HG03039 (cell line): ENCODE results near the gene UBTF.

ENCODE experiments used
- ATAC-seq: cut with Tn5 transposase; IDR thresholded peaks from one replicate; pipeline ENCODE4 v1.9.1; 2021; ENCODE audit warnings: mild to moderate bottlenecking, moderate library complexity; ENCODE audit not compliant: unreplicated experiment

Gene UBTF

DNA sequence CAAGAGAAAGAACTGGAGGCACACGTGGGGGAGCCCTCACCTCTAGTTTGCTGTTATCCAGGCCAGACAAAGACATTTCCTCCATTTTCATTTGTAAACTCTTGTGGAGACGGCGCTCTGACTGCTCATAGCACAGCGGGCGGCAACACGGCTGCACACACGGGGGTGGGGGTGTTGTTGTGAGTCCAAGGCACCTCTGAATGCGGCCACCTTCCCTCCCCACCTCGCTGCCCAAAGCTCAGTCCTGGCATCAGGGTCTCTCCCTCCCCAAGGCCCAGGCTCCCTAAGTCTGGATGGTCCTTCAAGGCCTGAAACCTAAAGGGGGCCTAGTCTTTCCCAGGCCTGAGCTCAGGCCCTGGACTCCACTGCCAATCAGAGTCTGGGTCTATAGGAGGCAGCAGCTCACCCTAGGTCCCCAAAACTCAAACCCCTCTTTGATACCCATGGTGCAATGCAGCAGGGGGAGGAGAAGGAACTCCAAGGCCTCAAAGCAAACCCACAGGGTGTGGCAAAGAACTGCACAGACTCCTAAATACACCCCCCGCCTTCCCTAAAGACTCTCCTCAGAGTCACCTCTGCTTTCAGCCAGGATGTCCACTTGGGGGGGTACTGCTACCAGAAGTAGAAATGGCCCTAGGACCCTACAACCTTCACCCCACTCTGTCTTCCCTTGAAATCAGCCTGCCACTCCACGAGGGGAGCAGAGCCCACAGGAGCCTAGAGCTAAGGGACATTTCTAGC lies 21.3 kb downstream of the UBTF start:
- ATAC-seq: no peak

GRCh38 chr17:44197107-44197506 lies 22.4 kb downstream of the UBTF start:
- ATAC-seq: no peak

GRCh38 chr17:44193326-44194084 lies 26.0 kb downstream of the UBTF start:
- ATAC-seq: no peak

DNA sequence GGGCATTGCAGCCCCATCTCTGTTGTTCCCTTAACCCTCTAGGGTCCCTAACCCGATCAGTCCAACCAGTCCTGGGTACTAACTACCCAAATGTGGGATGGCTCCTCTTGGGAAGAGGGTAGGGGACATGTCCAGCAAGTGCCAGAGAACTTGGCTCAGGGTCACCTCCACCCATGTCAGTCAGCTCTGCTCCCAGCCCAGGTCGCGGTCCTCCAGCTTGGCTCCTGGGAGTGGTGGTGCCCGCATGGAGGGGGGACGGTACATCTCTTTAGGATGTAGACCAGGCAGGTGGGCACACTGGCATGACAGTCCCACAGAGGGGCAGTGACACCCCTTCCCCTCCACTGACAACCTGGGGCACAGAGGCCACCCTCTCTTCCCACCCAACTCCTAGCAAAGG lies 26.7 kb downstream of the UBTF start:
- ATAC-seq: no peak

DNA sequence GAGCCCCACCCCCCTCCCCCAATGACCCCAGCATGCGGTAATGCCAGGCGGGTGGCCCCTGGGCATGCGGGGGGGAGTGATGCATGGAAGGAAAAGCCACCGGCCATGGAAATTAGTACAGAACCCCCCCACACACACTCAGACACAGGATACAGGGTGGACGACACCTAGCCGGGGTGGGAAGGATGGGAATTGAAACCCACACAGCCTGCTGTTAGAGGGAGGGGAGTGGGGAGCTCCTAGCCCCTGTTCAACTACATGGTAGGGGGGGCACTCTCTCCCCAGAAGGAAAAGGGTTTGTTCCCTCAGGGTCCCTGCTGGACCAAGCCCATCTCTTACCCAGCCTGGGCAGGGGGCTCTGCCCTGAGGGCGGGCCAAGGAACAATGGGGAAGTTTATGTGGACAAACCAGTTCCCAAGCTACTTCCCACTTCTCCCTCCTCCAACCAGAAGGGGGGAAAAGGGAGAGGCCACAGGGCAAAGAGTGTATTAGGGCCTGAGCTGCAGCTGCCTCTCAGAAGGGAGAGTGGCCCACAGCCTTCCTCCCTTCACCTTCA lies 27.5 kb downstream of the UBTF start:
- no peak for ATAC-seq

DNA sequence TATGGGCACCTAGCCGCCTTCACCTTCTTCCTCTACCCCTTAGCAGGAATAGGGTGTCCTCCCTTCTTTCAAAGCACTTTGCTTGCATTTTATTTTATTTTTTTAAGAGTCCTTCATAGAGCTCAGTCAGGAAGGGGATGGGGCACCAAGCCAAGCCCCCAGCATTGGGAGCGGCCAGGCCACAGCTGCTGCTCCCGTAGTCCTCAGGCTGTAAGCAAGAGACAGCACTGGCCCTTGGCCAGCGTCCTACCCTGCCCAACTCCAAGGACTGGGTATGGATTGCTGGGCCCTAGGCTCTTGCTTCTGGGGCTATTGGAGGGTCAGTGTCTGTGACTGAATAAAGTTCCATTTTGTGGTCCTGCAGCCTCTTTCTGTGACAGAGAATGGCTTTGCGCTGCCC lies 28.1 kb downstream of the UBTF start:
- ATAC-seq: no peak

- no peak for ATAC-seq
Observed at GRCh38 chr17:44190481-44190880, 29.0 kb downstream of the UBTF start.

- no peak for ATAC-seq
Observed at GRCh38 chr17:44188576-44189403, 30.7 kb downstream of the UBTF start.

DNA sequence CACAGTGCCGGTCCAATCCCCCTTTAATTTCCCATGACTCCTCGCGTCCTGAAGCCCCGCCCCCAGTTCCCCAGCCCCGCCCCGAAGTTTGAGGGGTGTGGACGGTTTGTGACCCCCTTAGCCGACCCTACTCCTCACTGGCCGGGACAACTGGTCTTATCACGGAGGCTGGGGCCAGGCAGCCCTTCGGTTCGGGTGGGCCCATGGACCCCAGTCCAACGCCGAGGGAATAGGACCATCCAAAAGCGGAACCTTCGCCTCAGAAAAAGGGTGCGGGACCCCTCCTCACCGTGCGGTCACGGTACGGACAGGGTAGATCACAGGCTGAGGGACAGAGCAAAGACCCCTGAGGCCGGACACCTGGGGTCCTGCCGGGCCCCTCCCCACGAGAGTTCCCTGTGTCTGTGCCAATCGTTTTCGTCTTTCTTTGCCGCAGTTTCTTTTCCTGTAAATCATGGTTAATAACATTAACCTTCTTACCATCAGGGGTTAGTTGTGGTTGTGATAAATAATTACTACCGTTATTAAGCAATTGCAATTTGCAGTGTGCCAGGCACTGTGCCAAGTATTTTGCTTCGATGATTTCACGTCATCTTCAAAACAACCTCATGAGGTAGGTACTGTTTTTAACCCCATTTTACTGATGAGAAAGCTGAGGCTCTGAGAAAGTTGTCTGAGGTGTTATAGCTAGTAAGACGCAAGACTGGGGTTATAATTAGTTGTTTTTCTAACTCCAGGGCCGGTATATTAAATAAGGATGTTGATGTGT lies 32.2 kb downstream of the UBTF start:
- peak; percentile 30 for ATAC-seq

DNA sequence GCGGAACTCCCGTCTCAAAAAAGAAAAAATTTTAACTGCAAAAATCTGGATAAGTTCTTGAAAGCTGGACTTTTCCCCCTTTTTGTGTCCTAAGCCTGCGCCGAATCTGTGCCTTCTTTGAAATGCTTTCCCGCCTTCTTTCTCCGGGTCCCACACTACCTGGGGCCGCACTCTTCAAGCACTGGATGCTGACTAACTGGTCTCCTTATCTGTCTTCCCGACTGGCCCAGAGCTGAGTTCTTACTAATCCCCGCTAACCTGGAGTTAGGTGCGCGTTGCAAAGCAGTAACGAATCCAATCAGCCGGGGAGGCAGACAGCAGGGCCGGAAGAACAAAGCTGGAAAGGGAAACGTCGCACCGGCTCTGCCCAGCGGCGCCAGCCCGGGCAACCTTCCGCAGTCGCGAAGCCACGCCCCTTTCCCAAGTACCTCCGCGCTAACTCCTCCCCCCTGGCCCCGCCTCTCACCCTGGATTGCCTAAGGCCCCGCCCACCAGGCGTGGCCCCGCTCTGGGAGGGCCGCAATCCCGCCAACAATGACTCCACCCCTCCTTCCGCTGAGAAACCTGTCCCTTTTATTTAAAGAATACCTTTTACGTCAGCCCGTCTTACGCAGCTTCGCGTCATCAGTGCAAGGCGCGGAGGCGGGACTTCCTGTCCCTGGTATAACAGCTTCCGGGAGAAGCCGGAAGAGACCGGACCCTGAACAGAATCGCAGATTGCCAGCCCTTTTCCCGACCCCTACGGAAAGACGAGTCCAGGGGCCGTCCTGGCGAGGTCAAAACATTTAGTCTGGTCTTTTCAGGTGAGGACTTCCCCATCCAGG lies 33.0 kb downstream of the UBTF start, which contains the start of gene TMUB2:
Gene TMUB2 (plus strand): TSS at position 666 of the 824 bp plus-strand sequence. CDS start 737 bp downstream, outside the sequence.
- peak; percentile 85 for ATAC-seq

GRCh38 chr17:44184212-44184810 lies 35.2 kb downstream of the UBTF start:
- no peak for ATAC-seq

GRCh38 chr17:44183024-44183423 lies 36.5 kb downstream of the UBTF start:
- no peak for ATAC-seq

- ATAC-seq: no peak
Observed at GRCh38 chr17:44178133-44178532, 41.3 kb downstream of the UBTF start.

GRCh38 chr17:44177640-44178039 lies 41.8 kb downstream of the UBTF start:
- no peak for ATAC-seq

DNA sequence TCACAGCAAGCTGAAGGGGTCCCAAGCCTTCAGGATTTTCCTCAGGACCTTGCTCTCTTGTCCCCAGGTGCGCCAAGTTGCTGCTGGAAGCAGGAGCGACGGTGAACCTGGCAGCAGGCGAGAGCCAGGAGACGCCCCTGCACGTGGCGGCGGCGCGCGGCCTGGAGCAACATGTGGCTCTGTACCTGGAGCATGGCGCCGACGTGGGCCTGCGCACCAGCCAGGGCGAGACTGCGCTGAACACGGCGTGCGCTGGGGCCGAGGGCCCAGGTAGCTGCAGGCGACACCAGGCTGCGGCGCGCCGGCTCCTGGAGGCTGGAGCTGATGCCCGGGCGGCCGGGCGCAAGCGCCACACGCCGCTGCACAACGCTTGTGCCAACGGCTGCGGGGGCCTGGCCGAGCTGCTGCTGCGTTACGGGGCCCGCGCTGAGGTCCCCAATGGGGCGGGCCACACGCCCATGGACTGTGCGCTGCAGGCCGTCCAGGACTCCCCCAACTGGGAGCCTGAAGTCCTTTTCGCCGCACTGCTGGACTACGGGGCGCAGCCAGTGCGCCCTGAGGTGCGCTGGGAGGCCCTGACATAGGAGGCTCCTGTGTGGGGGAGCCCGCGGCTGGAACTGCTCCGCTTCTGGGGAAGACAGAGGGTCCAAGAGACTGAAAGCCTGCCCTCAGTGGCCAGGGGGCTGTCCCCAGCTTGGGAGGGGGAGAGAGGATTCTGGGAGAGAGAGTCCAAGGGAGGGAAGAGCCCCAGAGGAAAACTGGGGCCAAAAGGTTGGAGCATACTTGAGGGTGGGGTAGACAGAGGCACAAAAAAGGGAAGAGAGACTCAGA lies 42.6 kb downstream of the UBTF start:
- no peak for ATAC-seq

GRCh38 chr17:44176257-44176656 lies 43.2 kb downstream of the UBTF start:
- ATAC-seq: no peak

- no peak for ATAC-seq
Observed at GRCh38 chr17:44174427-44174826, 45.0 kb downstream of the UBTF start.

DNA sequence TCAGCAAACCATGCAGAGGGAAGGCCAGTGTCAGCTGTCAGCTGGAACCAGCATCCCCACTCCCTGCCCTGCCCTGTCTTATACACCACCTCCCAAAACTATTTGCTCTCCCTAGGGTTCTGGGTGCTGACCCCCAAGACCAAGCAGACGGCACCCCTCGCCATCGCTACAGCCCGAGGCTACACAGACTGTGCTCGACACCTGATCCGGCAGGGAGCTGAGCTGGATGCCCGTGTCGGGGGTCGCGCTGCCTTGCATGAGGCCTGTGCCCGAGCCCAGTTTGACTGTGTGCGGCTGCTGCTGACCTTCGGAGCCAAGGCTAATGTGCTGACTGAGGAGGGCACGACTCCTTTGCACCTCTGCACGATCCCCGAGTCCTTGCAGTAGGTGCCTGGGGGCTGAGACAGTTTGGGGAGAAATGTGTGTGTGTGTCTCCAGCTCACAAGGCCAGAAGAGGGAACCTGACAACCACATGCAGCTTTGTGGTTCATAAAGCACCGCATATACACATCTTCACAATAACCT lies 47.5 kb downstream of the UBTF start:
- ATAC-seq: no peak
